T-helper 1 cell treated with Interleukin-12 subunit alpha and Interleukin-12 subunit beta and Interleukin-4 antibody, amounts not matched to agents 30 ng/mL and 1 ng/mL, for 36 hours (primary cell): ENCODE results near the gene ST6GALNAC4. TPM values are rescaled to one million over a fixed set of nuclear protein-coding genes. Genes with fewer than 3 reads are reported as not detected.

Experiments
- intact Hi-C: fragments of 100-400 bp; cut with micrococcal nuclease; formaldehyde crosslinking; loops from one replicate; pipeline ENCODE4 v1.15.1; 2024
- total RNA-seq: library from RNA; stranded (reverse); gene quantifications from 2 replicates; pipeline ENCODE4 v1.2.3, GENCODE V29; 2022

Gene ST6GALNAC4
- total RNA-seq, 1 donor from 2014 or later, result 28.4 TPM

DNA sequence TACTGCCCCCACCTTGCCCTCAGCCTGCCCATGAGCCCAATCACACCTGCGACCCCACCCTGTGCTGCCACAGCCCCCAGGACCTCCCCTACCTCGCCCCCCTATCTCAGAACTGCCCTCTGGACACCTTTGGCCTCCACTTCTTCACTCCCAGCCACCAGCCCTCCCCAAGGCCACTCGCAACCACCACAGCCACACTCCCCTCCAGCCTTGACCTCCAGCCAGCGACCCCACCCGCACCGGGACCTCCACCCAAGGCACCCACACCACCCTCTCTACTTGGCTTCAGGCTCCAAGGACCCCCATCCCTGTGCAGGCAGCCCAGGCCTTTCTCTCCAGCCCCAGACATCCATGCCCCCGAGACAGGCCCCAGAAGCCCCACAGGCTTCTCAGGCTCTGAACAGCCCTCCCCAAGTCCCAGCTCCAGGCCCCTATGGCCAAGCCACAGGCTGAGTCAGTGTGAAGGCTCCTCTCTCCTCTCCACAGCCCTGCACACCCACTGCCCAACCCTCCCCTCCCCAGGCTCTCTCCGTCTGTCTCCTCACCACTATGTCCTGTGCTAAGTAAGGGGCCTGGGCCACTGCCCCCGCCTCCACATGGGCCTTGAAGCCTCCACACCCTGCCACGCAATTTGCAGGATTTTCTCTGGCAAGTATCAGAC, 41.4 kb downstream of the ST6GALNAC4 start:
- intact Hi-C loops, result no loop called here

GRCh38 chr9:127874301-127875221, 42.3 kb downstream of the ST6GALNAC4 start:
- intact Hi-C loops, result loop anchor here (5.0 kb wide), 1 partner anchor 372 kb away; no protein-coding TSS in a partner anchor

DNA sequence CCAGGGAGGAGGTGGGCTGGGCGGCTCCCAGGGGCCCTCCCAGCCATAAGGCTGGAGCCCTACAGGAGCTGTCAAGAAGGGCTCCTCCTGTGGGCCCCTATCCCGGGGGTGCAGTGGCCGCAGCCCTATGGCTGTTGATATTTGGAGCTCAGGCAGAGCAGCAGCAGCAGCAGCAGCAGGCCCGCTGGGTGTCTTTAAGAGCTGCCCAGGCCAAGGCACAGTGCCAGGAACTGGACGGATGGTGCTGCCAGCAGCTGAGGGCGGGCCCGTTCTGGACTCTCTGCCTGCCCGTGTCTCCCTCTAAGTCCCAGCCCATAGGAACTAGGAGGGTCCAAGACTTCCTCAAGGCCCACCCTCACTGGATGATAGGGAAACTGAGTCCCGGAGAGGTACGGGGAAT, 43.0 kb downstream of the ST6GALNAC4 start:
- intact Hi-C loops, result loop anchor here (5.0 kb wide), 1 partner anchor 372 kb away; no protein-coding TSS in a partner anchor

- intact Hi-C loops, result loop anchor here (5.0 kb wide), 1 partner anchor 371 kb away; no protein-coding TSS in a partner anchor
Measured at GRCh38 chr9:127873223-127873691, 43.6 kb downstream of the ST6GALNAC4 start.

DNA sequence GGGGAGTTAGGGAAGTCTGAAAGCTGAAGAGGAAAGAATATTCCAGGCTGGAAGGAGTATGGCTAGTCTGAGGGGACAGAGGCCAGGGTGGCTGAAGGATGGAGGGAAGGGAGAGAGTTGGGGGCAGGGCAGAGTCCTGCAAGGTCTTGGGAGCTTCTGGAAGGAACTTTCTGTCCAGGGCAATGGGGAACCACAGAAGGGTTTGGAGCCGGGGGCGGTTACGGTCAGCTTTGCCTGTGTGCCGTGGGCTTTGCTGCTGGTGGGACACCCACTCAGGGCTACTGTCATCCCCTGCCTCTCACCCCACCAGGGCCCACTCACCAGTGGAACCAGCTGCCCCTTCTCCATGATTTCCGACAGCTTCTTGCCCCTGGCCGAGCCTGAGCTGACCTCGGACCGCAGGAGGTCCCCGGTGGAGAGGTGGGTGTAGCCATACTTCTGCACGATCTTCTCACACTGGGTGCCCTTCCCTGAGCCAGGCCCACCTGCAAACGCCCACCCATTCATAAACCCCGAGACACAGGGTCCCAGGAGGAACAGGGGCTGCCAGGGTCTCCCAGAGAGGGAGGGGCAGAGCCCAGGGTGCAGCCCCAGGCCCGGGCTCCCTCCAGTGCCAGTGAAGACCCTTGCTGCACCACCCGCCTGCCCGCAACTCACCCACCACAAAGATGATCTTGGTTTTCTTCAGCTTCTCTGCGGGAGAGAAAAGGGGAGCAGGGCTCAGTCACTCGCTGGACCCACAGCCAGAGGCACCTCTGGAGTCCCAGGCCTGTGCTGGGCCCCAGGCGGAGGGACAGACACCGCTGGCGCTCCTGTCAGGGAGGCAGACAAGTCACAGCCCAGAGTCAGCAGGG, 44.2 kb downstream of the ST6GALNAC4 start:
- intact Hi-C loops, result loop anchor here (5.0 kb wide), 1 partner anchor 370 kb away; no protein-coding TSS in a partner anchor

DNA sequence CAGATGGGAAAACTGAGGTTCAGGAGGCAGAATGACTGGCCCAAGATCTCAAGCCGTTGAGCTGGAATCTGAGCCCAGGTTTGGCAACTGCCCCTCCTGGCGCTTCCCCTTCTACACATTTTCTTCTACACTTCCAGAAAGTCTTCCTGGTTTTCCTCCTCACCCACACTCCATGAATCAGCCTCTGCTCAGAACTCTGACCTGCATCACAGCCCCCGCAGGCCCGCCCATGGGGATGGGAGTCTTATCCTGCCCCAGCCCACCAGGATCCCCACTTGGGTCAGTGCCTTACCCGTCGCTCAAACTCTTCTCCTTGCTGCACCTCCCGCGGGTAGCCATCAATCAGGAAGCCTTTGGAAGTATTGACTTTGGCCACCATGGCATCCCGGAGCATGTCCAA, 45.3 kb downstream of the ST6GALNAC4 start:
- intact Hi-C loops, result loop anchor here (2.0 to 5.0 kb wide), 3 partner anchors 85 to 369 kb away; partner anchors contain the start of gene CDK9

DNA sequence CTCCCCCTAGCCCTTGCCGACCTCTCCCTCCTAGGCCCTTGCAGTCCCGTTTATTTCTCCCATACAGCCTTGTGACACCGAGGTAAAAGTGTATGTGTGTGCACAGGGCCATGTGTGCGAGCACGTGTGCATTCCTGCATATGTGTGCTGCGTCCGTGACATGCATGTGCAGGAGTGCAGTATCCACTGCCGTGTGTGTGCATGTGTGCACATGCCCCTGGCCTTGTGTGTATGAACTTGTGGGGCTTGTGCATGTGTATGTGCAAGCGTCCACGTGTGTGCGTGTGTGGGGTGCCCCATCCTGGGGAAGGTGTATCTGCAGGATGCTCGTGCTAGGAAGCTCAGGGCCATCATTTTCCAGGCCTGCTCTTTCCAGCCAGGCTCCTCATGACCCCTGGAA, 46.0 kb downstream of the ST6GALNAC4 start:
- intact Hi-C loops, result loop anchor here (1.0 to 5.0 kb wide), 5 partner anchors 50 to 369 kb away; partner anchors contain the start of genes CDK9 and TOR2A

GRCh38 chr9:127870153-127870491, 46.7 kb downstream of the ST6GALNAC4 start:
- intact Hi-C loops, result loop anchor here (1.0 to 5.0 kb wide), 5 partner anchors 51 to 368 kb away; partner anchors contain the start of genes CDK9 and TOR2A

GRCh38 chr9:127869310-127870152, 47.3 kb downstream of the ST6GALNAC4 start:
- intact Hi-C loops, result loop anchor here (1.0 to 5.0 kb wide), 7 partner anchors 52 to 367 kb away; partner anchors contain the start of genes CDK9, FPGS and TOR2A

DNA sequence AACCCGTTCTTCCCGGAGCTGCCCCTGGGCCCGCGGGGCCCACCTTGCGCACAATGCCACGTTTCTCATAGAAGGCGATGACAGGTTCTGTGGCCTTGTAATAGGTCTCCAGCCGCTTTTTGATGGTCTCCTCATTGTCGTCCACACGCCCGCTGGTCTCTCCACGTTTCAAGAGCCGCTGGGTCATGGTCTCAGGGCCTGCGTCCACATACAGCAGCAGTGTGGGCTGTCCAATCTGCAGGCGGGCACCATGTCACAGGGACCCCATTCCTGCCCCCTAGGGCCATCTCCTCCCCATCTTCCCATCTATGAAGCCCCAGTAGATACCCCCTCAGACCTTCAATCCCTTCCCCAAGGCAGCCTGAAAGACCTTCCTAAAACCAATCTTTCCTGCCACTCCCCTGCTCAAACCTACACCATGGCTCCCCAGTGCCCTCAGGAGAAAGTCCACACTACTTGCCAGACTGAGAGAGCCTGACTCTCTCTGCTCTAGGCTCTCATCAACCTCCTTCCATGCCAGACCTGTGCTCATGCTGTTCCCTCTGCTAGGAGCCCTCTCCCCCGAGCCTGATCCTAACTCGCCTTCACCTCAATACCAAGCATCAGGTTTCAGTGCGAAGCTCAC, 48.5 kb downstream of the ST6GALNAC4 start:
- intact Hi-C loops, result loop anchor here (5.0 kb wide), 1 partner anchor 66 kb away; the partner anchor contains the start of gene FPGS

DNA sequence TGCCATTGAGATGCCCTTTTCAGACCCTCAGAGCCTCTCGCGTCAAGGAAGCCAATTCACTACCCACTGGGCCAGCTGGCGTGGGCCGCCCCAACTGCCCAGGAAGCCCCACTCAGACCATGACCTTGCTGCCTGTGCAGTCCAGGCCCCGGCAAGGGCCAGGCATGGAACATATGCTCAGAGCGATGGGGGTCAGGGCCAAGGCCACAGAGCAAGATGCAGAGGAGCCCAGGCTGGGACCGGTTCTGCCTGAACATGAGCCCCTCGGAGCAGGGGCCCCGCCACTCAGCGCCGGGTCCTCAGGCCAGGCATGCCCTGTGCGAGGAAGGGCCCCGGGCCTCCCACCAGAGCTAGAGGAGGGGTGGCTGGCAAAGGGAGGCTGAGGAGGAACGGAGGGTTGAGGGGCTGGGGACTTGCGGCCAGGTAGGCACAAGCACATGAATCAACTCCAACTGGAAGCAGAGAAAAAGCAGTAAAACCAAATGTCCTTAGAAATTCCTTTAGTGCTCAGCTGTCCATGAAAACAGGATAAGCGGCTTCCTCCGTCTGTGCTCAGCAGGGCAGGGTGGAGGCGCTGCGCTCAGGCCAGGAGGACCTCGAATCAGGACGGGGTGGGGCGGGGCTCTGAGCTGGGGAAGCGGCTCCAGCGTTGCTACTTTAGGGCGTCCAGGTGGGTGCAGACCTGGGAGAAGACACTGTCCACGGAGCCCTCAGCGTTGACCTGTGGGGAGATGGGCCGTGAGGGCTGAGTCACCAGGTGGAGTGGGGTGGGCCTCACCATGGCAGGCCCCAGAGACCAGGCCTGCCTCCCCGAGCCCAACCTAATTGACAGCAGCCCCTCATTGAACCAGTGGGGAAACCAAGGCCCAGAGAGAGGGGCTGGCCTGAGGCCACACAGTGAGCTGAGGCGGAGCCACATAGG, 49.2 kb downstream of the ST6GALNAC4 start:
- intact Hi-C loops, result loop anchor here (5.0 kb wide), 1 partner anchor 65 kb away; the partner anchor contains the start of gene FPGS

DNA sequence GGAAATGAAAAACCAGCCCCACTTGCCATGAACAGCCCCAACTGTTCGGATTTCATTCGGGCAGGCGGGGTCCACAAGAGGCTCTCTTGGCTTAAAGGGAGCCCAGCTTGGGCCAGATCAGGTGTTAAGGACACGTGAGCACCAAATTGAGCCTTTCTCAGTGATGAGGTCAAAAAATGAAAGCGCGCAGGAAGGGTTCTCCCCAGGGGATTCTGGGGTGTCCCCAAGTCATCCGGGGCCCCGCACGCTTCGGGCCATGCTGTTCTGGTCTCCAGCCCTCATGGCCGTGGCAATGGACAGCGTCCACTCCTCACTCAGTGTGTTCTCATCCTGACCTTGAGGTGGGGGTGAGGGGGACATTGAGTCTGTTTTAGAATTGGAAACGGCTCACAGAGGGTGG, 50.3 kb downstream of the ST6GALNAC4 start:
- intact Hi-C loops, result loop anchor here (5.0 kb wide), 1 partner anchor 64 kb away; the partner anchor contains the start of gene FPGS

DNA sequence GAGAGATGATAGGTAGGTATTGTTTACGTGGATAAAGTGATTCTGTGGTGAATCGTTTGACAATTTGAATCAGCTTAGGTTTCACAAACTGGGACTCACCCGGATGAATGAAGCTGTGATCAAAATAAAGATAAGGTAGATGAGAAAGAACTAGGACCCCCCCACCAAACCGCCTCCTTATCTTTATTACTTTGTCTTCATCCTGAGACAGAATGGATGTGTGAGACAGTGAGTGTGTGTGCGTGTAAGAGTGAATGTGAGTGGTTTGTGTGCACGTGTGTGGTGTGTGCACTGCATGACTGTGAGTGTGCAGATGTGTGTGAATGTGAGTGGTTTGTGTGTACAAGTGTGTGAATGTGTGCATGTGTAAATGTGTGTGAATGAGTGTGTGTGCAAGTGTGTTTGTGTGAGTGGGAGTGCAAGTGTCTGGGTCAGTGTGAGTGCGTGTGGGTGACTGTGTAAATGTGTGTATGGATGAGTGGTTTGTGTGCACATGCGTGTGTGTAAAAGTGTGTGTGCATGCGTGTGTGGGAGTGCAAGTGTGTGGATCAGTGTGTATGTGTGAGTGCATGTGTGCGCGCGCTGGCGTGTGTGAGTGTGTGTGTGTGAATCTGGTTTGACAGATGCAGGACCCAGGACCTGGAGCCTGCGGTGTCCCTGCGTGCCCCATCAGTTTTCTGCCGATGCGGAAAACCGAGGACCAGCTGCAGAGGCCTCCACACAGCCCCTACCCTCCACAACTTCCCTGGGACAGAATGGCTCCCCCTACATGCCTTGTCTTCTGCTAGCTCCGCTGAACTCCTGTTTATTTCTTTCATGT, 51.0 kb downstream of the ST6GALNAC4 start:
- intact Hi-C loops, result loop anchor here (5.0 kb wide), 1 partner anchor 64 kb away; the partner anchor contains the start of gene FPGS

DNA sequence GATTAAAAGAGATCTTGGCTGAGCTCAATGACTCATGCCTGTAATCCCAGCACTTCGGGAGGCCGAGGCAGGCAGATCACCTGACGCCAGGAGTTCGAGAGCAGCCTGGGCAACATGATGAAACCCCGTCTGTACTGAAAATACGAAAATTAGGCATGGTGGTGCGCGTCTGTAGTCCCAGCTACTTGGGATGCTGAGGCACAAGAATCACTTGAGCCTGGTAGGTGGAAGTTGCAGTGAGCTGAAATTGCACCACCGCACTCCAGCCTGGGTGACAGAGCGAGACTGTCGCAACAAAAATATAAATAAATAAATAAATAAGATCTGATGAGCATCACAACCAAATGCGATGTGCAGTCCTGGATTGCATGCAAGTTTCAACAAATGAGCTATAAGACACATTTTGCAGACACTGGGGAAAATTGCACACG, 53.6 kb downstream of the ST6GALNAC4 start:
- intact Hi-C loops, result no loop called here

- intact Hi-C loops, result no loop called here
Measured at GRCh38 chr9:127862075-127863011, 54.5 kb downstream of the ST6GALNAC4 start.

DNA sequence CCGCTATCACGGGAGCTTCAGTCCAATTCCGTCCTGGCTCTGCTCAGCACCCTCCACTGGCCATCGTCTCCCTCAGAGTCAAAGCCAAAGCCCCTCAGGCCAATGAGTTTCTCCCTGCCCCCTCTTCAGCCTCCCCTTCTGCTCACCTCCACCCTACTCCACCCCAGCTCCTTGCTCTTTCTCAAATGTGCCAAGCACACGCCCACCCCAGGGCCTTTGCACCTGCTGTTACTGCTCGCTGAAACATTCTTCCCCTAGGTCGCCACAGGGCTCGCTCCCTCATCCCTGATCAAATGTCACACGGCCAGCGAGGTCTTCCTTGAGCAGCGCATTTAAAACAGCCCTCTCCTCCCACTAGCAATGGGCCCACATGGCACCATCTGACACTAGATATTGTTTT, 56.1 kb downstream of the ST6GALNAC4 start:
- intact Hi-C loops, result no loop called here
